Stimulated activated CD4-positive, alpha-beta T cell treated with anti-CD3 and anti-CD28 coated beads, TNF-alpha, amount 100 ng/mL, for 1 hour (primary cell): ENCODE data around the gene NRXN3.

Experiments used
- DNase-seq, 3 donors: peaks; one replicate each; pipeline ENCODE4 v3.0.0-alpha.2; 2020; ENCODE audit warnings: low read depth in 3 of 3, low spot score in 1 of 3

Gene NRXN3

DNA sequence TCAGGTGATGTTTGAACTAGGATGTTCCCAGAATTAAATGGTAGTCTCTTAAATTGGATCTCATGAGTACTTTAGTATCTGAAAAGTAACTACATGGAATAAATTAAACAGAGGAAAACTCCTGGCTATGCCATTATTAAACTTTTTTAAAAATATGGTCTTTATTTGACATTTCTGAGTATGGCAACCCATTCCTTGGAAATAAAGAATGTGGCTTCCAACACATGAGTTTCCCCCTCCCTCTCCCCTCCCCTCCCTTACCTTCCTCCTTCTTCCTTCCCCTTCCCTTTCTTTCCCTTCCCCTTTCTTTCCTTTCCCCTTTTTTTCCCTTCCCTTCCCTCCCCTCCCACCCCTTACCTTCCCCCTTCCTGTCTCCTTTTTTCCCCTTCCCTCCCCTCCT is 1100.9 kb downstream of the NRXN3 start:
- DNase-seq, result no peak

DNA sequence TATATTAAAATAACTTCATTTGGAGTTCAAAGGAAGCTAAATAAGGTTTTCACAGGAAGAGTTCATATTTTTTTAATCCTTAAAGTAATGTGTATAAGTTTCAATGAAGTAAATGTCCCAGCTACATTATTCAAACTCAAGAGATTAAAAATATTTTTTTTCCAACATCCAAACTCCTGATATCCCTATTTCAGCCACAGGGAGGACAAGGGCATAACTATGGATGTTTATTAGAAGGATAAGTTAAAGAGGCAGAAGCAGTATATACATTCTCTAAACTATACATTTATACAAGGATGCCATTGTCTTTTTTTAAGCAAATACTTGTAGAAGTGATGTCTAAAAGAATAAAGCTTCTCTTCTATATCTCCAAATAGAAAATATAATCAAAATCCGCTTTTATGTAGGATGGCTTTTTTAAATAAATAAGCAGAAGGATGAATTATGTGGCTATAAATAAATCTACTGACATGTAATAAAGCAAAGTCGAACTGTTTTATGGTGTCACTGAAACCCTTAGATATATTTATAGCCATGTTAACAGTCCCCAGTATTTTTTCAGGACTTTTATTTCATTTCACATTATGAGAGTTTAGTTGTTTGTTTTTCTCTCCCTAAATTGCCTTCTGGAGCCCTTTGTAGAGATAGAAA is 1104.6 kb downstream of the NRXN3 start:
- DNase-seq, result no peak

DNA sequence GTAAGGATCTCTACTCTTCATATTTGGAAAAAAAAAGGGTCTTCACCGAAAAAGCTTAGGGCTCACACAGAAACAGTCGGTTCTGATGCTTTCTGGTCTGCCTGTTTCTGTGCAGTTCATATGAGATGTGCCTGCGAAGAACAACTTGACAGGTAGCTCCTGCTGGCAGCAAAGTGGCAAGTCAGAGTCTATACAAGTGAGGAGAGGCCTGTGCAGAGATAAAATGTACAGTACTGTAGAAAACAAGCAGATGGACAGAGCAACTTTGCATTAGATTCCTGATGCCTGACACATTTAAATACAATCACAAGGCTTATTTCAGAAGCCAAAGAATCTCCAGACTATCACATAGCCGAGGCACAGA is 1105.1 kb downstream of the NRXN3 start:
- no peak for DNase-seq

DNA sequence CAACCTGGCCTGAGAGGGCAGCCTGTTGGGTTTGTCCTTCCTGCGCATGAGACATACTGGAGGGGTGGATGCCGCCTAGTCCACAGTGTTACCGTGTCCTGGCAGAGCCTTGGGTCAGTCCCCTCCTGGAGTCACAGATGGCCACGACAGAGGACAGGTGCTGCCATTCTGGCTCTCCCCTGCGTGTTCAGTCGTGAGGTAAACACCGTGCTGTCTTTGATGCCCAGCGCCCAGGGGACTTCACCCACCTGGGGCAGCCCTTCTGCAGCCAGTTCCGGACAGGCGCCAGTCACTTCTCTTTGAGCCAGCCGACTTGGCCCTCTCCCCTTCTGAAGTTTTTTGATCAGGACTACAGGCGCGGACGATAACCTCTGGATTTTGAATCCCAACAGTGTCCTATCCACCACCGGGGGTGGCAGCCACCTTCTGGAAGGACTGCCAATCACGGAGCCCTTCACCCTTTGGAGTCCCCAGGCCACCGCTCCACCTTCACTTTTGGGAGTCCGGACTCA is 1108.2 kb downstream of the NRXN3 start:
- DNase-seq, result no peak

DNA sequence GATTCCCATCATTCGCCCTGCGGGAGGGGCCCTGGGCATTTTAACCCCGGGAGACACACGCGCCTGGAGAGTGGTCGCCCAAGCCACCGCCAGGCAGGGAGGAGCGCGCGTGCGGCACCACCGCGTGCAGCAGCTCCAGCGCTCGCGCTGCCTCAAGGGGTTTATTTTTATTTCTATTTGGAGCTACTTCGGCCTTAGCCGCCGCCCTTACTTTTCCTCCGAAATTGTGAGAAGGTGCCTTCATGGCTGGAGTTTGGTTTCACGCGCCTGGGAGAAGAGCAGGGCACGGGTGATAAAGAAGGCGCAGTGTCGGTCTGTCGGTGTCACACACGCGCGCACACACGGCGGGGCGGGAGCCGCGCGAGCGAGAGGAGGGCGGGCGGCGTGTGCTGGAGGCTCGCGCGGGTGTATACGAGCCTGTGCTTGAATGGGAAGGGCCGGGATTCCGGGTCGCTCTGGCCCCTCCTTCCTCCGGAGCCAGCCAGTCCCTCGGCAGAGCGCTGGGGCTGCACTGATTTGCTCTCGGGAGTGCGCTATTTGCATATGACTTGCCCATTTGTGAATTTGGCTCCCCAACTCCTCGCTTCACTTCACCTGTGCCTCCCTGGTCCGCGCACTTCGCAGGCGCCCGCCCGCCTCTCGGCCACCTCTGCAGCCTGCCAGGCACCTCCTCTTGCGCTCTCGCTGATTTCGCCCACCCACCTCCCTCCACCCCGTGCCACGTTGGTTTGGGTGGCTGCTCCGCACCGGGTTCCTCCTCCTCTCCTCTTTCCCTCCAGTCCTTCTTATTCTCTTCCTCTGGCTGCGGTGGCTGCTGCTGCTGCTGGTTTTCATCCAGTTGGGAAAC is 1108.8 kb downstream of the NRXN3 start:
- no peak for DNase-seq

DNA sequence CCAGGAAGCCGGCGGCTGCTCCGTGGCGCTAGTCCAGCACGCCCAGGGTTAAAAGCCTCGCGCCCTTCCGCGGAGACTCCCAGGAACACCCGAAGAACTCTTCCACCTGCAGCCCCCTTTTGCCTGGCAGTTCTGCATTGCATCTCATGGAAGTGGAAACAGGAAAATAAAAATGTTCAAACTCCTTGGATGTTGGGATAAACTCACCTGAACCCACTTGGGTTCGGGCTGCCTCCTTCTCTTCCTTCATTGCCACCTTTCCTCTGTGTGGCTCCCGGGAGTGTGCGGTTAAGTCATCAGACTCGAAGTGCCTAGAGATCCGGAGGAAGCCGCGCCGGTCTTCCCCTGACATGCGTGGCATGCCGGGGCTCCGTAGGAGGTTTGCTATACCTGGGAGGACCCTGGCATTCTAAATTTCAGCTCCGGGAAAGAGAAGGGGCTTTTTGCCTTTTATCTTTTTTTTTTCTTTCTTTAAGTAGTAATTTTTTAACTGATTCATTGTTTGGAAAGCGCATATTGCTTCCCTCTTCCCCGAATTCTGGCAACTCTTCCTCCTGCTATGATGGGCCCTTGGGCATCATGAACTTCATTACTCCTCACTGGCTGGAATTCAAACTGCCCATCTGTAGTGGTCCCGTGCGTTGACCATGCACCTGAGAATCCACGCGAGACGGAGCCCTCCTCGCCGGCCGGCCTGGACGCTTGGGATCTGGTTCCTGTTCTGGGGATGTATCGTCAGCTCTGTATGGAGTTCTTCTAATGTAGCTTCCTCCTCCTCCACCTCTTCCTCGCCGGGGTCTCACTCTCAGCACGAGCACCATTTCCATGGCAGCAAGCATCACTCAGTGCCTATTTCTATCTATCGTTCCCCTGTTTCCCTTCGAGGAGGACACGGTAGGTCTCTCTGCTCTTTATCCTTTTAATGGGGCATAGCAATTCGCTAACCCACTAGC is 1109.7 kb downstream of the NRXN3 start:
- no peak for DNase-seq

DNA sequence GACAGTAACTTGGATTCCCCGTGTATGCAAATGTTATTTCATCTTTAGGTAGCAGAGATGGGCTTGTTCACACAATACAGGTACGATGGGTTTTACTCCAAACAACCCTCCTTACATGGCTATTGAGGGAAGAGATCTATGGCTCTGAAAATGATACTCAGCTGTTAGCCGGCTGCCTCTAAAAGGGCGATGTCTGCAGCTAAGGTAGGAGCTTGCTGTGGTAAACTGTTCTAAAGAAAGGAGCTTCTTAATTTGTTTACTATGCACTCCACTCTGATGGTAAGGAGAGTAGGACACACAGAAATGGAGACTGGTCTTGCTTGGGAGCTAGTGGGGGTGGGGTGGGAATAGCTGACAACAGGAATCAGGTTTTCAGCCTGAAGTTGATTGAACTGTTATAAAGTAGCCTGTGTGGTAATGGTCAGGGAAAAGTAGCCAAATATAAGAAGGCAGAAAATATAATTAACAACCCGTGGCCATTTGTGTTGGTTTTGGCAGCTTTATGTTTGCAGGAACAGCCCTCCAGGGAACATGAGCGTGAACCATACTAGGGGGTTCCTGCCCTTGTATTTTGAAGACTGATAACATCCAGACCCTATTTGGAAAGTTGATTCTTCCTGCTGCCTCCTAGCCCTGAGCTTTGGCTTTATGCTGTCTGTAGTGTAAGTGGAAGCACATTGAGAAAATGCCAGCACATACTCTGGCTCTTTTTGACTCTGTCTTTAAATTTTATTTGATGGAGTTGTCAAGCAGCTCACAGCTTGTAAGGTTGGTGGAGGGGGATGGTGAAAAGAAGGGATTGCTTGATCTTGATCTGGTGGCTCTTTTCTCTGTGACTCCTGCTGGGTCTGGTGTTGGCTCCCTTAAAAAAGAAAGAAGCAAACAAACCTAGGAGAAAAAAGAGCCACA is 1111.3 kb downstream of the NRXN3 start:
- no peak for DNase-seq

DNA sequence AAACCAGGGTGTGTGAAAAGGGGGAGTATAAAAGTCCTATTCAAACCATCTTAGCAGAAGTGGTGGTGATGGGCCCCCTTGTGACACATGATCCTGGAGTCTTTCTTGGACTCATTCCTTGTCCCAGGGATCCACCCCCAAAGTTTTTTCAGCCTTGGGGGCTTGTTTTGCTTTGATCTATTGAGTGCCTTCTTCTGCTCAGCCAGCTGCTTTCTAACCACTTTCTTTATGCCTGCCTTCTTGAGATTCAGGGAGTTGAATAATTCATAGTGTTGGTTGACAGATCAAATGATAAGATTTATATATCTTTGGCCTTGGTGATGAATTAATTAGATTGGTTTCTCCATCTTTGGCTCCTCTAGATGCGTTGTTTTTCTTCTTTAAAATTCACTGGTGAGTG is 1114.4 kb downstream of the NRXN3 start:
- DNase-seq, result no peak

DNA sequence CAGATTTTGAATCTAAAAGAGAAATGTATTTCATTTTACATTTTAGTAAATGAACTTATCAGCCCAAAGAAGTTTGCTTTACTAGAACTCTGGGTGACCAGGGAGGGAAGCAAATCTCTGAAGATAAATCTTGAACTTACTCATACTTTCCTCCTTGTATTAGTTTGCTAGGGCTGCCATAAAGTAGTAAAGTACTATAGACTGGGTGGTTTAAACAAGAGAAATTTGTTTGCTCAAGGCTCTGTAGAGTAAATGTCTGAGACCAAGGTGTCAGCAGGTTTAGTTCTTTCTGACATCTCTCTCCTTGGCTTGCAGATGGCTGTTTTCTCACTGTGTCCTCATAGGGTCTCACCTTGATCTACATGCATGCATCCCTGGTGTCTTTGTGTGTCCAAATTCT is 1115.1 kb downstream of the NRXN3 start:
- no peak for DNase-seq

DNA sequence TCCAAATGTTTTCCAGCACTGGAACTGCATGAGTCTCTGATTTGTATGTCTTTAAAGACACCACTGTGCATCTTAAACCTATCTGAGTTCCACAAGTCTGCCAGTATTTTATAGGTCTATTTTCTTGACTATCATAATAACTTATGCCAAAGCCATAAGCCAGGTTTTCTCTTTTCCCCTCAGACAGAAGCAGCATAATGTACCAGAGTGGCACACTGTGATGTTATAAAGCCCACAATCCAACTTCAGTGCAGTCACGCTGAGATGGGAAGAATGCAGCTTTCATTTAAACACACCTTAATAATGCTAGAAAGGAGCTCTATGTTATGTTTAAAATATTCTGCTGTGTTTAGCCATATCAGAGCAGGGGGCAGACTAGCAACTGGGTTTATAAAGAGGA is 1117.8 kb downstream of the NRXN3 start:
- DNase-seq, result no peak

DNA sequence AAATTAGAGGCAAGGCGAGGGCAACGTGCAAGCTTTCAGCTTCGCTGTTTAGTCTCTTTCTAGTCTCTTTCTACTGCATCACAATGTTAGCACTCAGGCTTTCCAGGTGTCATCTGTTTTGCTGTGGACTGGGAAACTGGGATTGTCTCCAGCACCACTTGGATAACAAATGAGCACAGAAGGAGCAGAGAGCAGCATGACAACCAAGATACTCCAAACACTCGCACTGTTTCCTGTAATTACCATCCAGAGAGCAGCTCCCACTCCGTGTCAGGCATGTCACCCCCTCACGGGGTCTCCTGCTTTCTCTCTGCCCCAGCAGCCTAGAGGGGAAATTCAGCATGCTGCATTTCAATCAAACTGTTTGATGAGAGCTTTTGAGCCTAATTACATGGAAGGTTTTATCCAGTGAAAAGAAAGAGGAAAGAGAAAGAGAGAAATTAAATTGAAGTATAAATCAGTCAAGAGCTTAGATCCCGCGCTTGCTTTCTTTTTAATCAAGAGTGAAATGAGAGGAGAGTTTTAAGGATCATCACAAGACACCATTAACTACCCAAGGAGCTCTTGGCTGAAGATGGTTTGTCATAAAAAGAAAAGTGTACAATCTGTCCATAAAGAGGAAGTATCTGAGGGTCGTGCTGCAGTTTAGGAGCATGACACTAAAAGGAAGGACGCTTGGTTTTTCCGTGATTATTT is 1123.5 kb downstream of the NRXN3 start:
- DNase-seq, result no peak

DNA sequence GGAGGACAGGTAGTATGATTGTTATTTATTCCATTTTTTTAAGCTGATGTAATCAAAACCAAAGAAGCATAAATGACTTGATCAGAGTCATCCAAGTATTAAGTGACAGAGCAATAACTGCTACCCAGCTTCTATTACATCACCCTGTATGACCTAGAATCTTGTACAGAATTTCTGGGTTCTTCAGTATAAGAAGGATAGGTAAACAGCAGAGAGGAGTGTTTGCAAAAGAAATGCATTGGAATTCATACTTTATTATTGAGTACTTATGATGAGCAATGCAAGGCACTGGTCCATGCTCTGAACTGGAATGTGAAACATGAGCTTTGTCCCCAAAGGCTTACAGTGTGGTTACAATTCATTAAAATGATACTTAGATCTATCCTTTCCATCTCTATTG is 1124.3 kb downstream of the NRXN3 start:
- DNase-seq, result no peak

DNA sequence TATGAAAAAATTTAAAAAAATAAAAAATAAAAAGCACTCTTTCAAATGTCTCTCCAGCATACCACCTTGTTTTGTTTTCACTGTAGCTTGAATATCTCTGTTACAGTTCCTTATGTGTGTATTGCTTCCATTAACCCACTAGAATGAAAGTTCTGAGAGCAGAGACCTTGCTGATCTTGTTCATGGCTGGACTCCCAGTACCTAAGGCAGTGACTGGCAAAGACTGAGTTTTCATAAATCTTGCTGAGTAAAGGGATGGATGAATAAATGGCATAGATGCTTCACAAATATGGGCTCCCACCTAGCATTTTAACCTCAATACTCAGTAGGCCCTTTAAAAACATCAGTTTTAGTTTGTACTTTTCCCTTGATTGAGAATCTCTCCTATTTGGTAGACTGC is 1125.2 kb downstream of the NRXN3 start:
- no peak for DNase-seq

DNA sequence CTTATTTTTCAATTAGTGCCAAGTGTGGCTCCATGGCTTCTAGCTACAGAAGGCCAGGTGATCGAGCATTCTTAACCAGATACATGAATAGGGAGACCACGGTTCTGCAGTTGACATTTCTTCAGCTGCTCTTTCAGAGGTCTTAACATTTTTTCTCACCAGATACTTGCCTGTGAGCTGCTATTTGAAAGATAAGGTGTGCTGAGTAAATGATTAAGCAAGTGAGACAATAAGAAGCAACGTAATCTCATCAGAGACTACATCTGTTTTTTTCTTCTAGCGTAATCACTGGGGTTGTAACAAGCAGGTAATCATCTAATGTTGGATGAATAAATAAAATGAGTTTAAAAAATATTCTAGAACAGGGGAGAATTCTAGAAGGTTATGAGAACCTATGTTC is 1128.2 kb downstream of the NRXN3 start:
- no peak for DNase-seq

DNA sequence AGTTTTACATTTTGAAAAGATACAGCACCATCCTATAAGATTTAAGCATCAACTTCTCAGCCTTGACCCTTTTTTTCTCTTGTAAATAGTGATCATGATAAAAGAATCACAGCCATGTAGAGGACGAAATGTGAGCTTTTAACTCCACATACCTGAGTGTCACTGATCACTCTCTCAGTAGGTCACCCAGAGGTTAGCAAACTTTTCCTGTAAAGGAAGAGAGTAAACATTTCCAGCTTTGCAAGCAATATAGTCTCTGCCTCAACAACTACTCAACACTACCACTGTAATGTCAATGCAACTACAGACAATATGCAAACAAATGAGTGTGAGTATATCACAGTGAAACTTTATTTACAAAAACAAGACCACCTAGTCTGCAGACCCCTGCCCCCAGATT is 1129.0 kb downstream of the NRXN3 start:
- no peak for DNase-seq

DNA sequence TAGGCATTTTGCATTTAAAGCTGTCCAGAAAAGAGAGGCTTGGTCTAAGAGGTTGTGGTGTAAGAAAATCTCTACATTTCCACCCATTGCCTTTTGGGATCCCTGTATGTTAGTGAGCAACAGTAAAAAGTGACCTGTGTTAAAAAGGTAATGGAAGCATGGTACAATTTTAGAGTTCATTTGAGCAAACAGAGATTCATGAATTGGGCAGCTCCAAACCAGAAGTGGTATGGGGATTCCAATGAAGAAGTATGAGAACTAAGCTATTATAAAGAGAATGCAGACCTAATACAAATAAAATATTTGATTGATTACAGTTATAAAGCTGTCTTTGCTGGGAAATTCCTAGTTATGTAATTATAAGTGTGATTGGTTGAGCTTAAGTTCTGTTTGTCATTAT is 1134.1 kb downstream of the NRXN3 start:
- DNase-seq, result no peak

DNA sequence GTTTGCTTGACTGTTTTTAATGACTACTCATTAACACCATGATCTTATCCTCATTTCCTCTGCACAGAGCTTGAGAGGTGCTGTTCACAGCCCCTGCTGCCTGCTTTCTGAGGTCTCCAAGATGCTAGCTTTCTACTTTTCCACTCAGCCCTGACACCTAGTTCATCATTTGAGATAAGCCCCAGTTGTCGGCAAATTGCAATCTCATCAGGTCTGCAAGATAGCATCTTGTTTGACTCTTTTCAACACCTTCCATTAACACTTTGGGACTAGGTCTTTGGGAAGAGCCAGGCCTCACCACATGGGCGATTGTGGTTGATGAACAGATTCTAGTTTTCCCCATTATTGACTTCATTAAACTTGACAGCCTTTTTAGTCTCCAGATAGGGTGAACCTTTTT is 1136.4 kb downstream of the NRXN3 start:
- no peak for DNase-seq

DNA sequence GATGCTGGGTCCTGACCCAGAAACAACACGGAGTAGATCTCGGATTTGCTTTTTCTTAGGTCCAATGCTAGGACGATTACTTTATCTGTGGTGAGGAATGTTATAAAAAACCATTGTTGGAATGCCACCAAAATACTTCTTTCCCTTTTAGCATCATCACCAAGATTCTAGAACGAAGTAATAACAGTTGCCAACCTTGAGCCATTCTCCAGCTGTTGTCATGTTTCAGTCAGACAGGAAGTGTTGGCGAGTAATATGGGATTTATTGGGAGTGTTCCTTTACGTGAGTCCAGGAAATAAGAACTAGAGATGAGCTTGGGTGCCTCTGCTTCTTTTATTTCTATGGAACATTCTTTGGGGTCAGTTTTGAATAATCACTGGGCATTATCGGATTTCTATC is 1148.2 kb downstream of the NRXN3 start:
- DNase-seq, result no peak

DNA sequence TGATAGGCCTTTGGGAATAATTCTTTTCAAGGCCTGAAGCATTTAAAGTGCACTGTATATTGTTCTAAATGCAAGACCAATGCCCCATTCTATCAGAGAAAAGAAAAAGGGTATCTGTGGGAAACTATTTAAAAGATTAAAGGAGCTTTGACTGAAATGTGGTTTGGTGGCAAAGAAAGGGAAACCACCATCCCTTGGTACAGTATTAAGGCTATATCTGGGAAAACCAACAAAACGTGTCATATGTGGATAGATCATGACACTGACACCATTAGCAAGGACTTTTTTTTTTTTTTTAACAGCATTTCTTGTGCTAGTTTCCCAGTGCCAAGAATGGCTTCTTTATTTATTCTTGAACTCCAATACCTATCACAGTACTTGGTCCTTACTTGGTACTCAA is 1150.4 kb downstream of the NRXN3 start:
- no peak for DNase-seq

DNA sequence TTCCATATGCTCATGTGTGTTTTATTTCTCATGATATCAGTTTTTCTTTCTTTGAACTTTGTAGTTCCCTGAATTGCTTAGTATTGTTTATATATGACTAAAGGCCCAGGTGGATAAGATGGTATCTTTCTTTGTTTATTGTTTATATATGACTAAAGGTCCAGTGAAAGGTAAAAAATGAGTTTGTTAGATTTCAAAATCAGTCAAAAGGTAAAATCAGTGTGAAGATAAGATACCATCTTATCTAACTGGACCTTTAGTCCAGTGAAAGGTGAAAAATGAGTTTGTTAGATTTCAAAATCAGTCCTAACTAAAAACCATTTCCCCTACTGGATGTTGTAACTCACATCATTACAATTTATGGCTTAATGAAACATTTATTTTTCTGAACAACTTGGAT is 1150.9 kb downstream of the NRXN3 start:
- DNase-seq, result no peak
